ENCODE results near the gene MAN1A2.

Gene MAN1A2

DNA sequence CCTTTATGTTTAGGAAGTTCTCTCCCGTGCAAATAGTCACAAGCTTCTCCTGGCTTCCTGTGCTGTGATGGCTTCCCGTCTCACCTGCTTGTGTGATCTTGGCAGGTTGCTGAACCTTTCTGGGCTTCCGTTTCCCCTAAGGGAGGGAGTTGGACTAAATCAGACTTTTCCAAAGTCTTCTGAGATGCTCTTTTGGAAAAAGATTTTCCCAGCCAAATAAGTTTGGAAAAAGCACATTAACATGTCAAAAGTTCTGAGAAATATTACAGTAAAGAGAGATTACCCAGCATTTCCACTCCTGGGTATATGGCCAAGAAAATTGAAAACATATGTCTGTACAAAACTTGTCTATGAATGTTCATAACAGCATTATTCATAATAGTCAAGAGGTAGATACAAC is 202.6 kb downstream of the MAN1A2 start:
- no peak for DNase-seq (ENCODE audit: extremely low read depth, insufficient read length)
- Histone ChIP-seq H3K27me3 (replicated peaks; ENCODE audit: control insufficient read depth, insufficient read depth, low read length) (peaks cover 2% of the 10 kb centered on the region; the same call in 1 of the 2 replicates), H3K4me3 (replicated peaks; ENCODE audit: low read depth, low read length) (no peak overlapping the region), H3K36me3 (ENCODE audit: control insufficient read depth, insufficient read depth, low read length) (no peaks in the 10 kb centered on the region)
- TF ChIP-seq, protein P1, sequence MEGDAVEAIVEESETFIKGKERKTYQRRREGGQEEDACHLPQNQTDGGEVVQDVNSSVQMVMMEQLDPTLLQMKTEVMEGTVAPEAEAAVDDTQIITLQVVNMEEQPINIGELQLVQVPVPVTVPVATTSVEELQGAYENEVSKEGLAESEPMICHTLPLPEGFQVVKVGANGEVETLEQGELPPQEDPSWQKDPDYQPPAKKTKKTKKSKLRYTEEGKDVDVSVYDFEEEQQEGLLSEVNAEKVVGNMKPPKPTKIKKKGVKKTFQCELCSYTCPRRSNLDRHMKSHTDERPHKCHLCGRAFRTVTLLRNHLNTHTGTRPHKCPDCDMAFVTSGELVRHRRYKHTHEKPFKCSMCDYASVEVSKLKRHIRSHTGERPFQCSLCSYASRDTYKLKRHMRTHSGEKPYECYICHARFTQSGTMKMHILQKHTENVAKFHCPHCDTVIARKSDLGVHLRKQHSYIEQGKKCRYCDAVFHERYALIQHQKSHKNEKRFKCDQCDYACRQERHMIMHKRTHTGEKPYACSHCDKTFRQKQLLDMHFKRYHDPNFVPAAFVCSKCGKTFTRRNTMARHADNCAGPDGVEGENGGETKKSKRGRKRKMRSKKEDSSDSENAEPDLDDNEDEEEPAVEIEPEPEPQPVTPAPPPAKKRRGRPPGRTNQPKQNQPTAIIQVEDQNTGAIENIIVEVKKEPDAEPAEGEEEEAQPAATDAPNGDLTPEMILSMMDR (IDR thresholded peaks at IDR 0.05; ENCODE audit: insufficient read depth, low read length, poor library complexity, severe bottlenecking): no peak

DNA sequence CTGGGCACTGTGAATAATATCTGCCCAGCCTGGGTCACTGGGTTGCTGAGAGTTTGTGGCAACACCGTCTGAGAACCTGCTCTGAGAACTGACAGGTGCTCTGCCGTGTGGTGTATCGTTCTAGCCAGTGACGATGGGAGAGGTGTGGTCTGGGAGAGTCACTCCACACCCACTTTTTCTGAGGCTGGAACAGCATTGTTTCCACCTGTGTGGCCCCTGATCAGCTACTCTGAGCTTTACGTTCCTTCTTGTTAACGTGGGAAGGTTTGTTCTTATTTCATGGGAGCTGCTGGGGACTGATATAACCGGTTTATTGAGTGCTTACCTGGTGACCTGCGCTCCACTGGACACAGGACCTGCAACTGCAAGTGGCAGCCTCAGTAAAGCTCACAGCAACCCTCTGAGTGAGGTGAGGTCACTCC is 203.8 kb downstream of the MAN1A2 start:
- no peak for DNase-seq (ENCODE audit: extremely low read depth, insufficient read length)
- H3K4me3 ChIP-seq (replicated peaks; ENCODE audit: low read depth, low read length): no peak overlapping the region
- H3K36me3 ChIP-seq (ENCODE audit: control insufficient read depth, insufficient read depth, low read length): no peaks in the 10 kb centered on the region
- TF ChIP-seq, protein P1 (IDR thresholded peaks at IDR 0.05; ENCODE audit: insufficient read depth, low read length, poor library complexity, severe bottlenecking): no peak
- peaks cover 1% of the 10 kb centered on the region; the same call in 1 of the 2 replicates for H3K27me3 ChIP-seq (replicated peaks; ENCODE audit: control insufficient read depth, insufficient read depth, low read length)

DNA sequence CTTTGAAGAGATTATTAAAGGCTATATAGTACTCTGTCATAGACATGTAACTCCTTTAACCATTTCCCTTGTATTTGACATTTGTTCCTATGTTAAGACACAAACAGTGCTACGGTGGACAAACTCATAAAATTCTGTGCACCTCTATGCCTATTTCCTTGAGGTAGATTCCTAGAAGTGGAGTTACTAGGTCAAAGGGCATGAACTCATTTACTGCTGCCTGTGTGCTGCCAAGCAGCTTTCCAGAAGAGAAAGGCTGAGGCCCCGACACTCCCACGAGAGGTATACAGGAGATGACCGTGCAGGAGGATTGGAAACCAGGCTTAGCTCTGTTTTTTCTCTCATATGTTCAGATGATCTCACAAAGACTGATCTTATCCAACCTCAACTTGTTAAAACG is 204.2 kb downstream of the MAN1A2 start:
- H3K27me3 ChIP-seq (replicated peaks; ENCODE audit: control insufficient read depth, insufficient read depth, low read length): peaks cover 1% of the 10 kb centered on the region; the same call in 1 of the 2 replicates
- TF ChIP-seq, protein P1 (IDR thresholded peaks at IDR 0.05; ENCODE audit: insufficient read depth, low read length, poor library complexity, severe bottlenecking): no peak
- no peak for DNase-seq (ENCODE audit: extremely low read depth, insufficient read length)
- H3K36me3 ChIP-seq (ENCODE audit: control insufficient read depth, insufficient read depth, low read length): no peaks in the 10 kb centered on the region
- H3K4me3 ChIP-seq (replicated peaks; ENCODE audit: low read depth, low read length): no peak overlapping the region

DNA sequence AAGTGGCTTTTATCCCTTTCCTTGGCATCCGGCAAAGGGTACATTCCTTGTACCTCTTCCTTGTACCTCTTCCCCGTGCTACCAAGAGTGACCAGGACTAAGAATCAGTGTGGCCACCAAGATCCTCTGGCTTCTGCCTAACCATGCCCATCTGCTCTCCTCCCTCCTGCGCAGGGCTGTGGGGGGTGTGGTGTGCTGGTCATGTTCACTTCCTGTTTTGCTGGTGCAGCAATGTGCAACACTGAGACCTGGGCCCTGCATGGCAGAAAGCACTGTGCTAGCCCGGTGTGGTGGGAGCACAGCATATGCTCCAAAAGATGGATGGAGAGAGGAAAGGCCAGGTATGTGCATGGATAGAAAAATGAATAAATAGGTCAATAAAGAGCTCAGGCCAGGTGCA is 205.3 kb downstream of the MAN1A2 start:
- Histone ChIP-seq H3K4me3 (replicated peaks; ENCODE audit: low read depth, low read length) (no peak overlapping the region), H3K36me3 (ENCODE audit: control insufficient read depth, insufficient read depth, low read length) (no peaks in the 10 kb centered on the region), H3K27me3 (replicated peaks; ENCODE audit: control insufficient read depth, insufficient read depth, low read length) (no peaks in the 10 kb centered on the region)
- TF ChIP-seq, protein P1 (IDR thresholded peaks at IDR 0.05; ENCODE audit: insufficient read depth, low read length, poor library complexity, severe bottlenecking): no peak
- no peak for DNase-seq (ENCODE audit: extremely low read depth, insufficient read length)

DNA sequence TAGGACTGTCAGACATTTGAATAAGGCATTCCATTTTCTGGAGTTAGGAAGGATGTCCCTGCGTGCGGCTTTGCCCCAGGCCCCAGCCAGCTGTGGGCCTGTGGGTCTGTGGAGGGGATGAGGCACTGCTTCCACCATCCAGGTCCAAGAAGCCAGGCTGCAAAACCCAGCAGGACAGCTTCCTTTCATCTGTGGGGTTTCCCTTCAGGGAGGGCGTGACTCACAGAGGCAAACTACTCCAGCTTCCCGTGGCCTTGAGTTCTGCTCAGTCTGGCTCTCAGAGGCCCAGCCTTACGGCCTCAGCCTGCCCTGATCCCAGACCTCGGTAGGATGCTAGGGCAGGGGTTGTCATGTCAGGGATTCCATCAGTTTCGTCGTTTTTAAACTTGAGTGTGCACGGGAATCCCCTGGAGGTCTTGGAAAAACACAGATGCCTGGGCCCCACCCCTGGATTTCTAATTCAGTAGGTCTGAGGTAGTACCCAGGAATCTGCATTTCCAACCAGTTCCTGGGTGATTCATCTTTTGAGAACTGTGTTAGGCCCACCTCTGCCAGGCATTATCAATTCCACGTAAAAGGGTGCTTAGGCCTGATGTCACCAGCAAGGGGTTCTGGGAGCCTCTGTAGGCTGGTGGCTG is 206.3 kb downstream of the MAN1A2 start:
- Histone ChIP-seq H3K27me3 (replicated peaks; ENCODE audit: control insufficient read depth, insufficient read depth, low read length) (no peaks in the 10 kb centered on the region), H3K4me3 (replicated peaks; ENCODE audit: low read depth, low read length) (no peak overlapping the region), H3K36me3 (ENCODE audit: control insufficient read depth, insufficient read depth, low read length) (no peaks in the 10 kb centered on the region)
- DNase-seq (ENCODE audit: extremely low read depth, insufficient read length): no peak
- TF ChIP-seq, protein P1 (IDR thresholded peaks at IDR 0.05; ENCODE audit: insufficient read depth, low read length, poor library complexity, severe bottlenecking): no peak

All from GM06990 (cell line).